Hepatocyte (in vitro differentiated cells): ENCODE data around the gene PTPRH. TPM values are rescaled to one million over a fixed set of nuclear protein-coding genes. Genes with fewer than 3 reads are reported as not detected.

ENCODE experiments used
- DNase-seq: peaks from one replicate; pipeline ENCODE4 v3.0.0-alpha.2; 2016; ENCODE audit warnings: low spot score
- H2AFZ ChIP-seq: fragments of 200-600 bp; sonication (generic); 2 replicates; pipeline ENCODE4 v1.6.0; 2016; ENCODE audit warnings: antibody characterized with exemption, mild to moderate bottlenecking
- H3K27ac ChIP-seq: fragments of 200-600 bp; sonication (generic); 2 replicates; pipeline ENCODE4 v1.5.1; 2016; ENCODE audit warnings: mild to moderate bottlenecking
- H3K27me3 ChIP-seq: fragments of 200-600 bp; sonication (generic); 2 replicates; pipeline ENCODE4 v1.6.1; 2016
- H3K36me3 ChIP-seq: fragments of 200-600 bp; sonication (generic); replicated peaks from 2 replicates; pipeline ENCODE4 v1.5.1; 2016; ENCODE audit warnings: low read depth; ENCODE audit not compliant: insufficient read depth
- H3K4me1 ChIP-seq: fragments of 200-600 bp; sonication (generic); 2 replicates; pipeline ENCODE4 v1.5.1; 2016; ENCODE audit warnings: mild to moderate bottlenecking, moderate library complexity; ENCODE audit not compliant: insufficient read depth
- H3K4me2 ChIP-seq: fragments of 200-600 bp; sonication (generic); 2 replicates; pipeline ENCODE4 v1.6.0; 2016
- H3K4me3 ChIP-seq: fragments of 200-600 bp; sonication (generic); 2 replicates; pipeline ENCODE4 v1.5.1; 2016; ENCODE audit warnings: mild to moderate bottlenecking
- H3K79me2 ChIP-seq: fragments of 200-600 bp; sonication (generic); 2 replicates; pipeline ENCODE4 v1.6.0; 2017; ENCODE audit warnings: mild to moderate bottlenecking
- H3K9me2 ChIP-seq: fragments of 200-600 bp; sonication (generic); replicated peaks from 2 replicates; pipeline ENCODE4 v1.6.0; 2017; ENCODE audit warnings: mild to moderate bottlenecking; ENCODE audit not compliant: insufficient read depth
- H3K9me3 ChIP-seq: fragments of 200-600 bp; sonication (generic); 2 replicates; pipeline ENCODE4 v1.5.1; 2016; ENCODE audit warnings: low read depth, mild to moderate bottlenecking
- H4K20me1 ChIP-seq: fragments of 200-600 bp; sonication (generic); 2 replicates; pipeline ENCODE4 v1.6.0; 2016; ENCODE audit warnings: mild to moderate bottlenecking; ENCODE audit not compliant: insufficient read depth, poor library complexity, severe bottlenecking
- CTCF ChIP-seq: fragments of 200-600 bp; sonication (generic); IDR thresholded peaks from 2 replicates; pipeline ENCODE4 v1.5.1; 2016; ENCODE audit warnings: antibody characterized with exemption, mild to moderate bottlenecking; ENCODE audit not compliant: poor library complexity
- EZH2 ChIP-seq: fragments of 200-600 bp; sonication (generic); IDR thresholded peaks from 2 replicates; pipeline ENCODE4 v1.6.1; 2016; ENCODE audit warnings: antibody characterized with exemption, mild to moderate bottlenecking, borderline replicate concordance
- EZH2phosphoT487 ChIP-seq: fragments of 200-600 bp; sonication (generic); IDR thresholded peaks from one replicate; pipeline ENCODE4 v1.6.1; 2018; ENCODE audit warnings: antibody characterized with exemption, mild to moderate bottlenecking, low read depth, moderate library complexity; ENCODE audit not compliant: unreplicated experiment, severe bottlenecking
- WGBS: methylation state at CpG from one replicate; pipeline ENCODE4 v1.1.6; 2016; ENCODE audit warnings: low lambda C conversion rate; ENCODE audit errors: missing lambda C conversion rate; 5-methylcytosine and 5-hydroxymethylcytosine counted together
- polyA plus RNA-seq: library from polyadenylated mRNA; unstranded; fragments of >200 nt; fragmentation: Nextera tagmentation; extraction: Ambion mirVana; gene quantifications from 2 replicates; pipeline ENCODE4 v1.2.1, GENCODE V29; 2016
- total RNA-seq: library from RNA; depleted of rRNA; stranded (reverse); fragments of >200 nt; gene quantifications from 2 replicates; pipeline ENCODE4 v1.2.3, GENCODE V29; 2014

PTPRH gene
- 30.9 and 31.5 TPM in 2 replicates for total RNA-seq
- polyA plus RNA-seq, result 7.2 and 7.3 TPM in 2 replicates

- 70% methylated on average over 13 of the region's 18 CpGs for WGBS
- Histone ChIP-seq H3K4me3 (no peak within 1 kb of the TSS), H4K20me1 (no peaks in the 10 kb centered on the region), H3K9me2 (no peaks in the 10 kb centered on the region), H3K27me3 (no peaks in the 10 kb centered on the region), H3K36me3 (no peaks in the 10 kb centered on the region), H3K4me2 (peak within 1 kb of the TSS; percentile 14), H3K9me3 (no peaks in the 10 kb centered on the region), H3K27ac (peak within 1 kb of the TSS; percentile 96), H3K79me2 (peaks cover 4% of the 10 kb centered on the region), H3K4me1 (peaks cover 23% of the 10 kb centered on the region), H2AFZ (no peak within 1 kb of the TSS)
- DNase-seq, result peak; percentile 54
- TF ChIP-seq EZH2, result no peak
- no peak for TF ChIP-seq EZH2phosphoT487
- TF ChIP-seq CTCF, result no peak
Measured at GRCh38 chr19:55208880-55209692, at the start of gene PTPRH. PTPRH (minus strand) TSS chr19:55209501; CDS start chr19:55209433, 68 bp downstream.

- TF ChIP-seq EZH2 (no peak), CTCF (no peak), EZH2phosphoT487 (no peak)
- 0% methylated on average over 19 of the region's 53 CpGs for WGBS
- Histone ChIP-seq H3K4me2 (peak overlapping the region; percentile 97), H3K27me3 (no peaks in the 10 kb centered on the region), H3K9me2 (no peaks in the 10 kb centered on the region), H2AFZ (peak overlapping the region; percentile 59), H3K36me3 (no peaks in the 10 kb centered on the region), H3K4me1 (peaks cover 25% of the 10 kb centered on the region), H3K4me3 (peak overlapping the region; percentile 53), H4K20me1 (peaks cover 48% of the 10 kb centered on the region), H3K9me3 (no peaks in the 10 kb centered on the region), H3K27ac (peak overlapping the region; percentile 94), H3K79me2 (peaks cover 54% of the 10 kb centered on the region)
- DNase-seq, result peak; percentile 65
Measured at GRCh38 chr19:55258476-55258827, 49.2 kb upstream of the PTPRH start.

- no peaks in the 10 kb centered on the region for H3K27me3 ChIP-seq
- peaks cover 55% of the 10 kb centered on the region for H4K20me1 ChIP-seq
- H3K4me3 ChIP-seq, result peak overlapping the region; percentile 53
- peak overlapping the region; percentile 94 for H3K27ac ChIP-seq
- H2AFZ ChIP-seq, result no peak overlapping the region
- H3K4me2 ChIP-seq, result peak overlapping the region; percentile 97
- H3K9me3 ChIP-seq, result no peaks in the 10 kb centered on the region
- TF ChIP-seq EZH2 (no peak), CTCF (no peak), EZH2phosphoT487 (no peak)
- DNase-seq, result peak; percentile 48
- no peaks in the 10 kb centered on the region for H3K36me3 ChIP-seq
- H3K9me2 ChIP-seq, result no peaks in the 10 kb centered on the region
- WGBS, result 4% methylated on average over 38 of the region's 51 CpGs
- peaks cover 25% of the 10 kb centered on the region for H3K4me1 ChIP-seq
- H3K79me2 ChIP-seq, result peaks cover 61% of the 10 kb centered on the region
Measured at GRCh38 chr19:55257461-55258420, 48.4 kb upstream of the PTPRH start.
